IMR-90 (cell line): ENCODE data around the gene ZDHHC16. TPM values are rescaled to one million over a fixed set of nuclear protein-coding genes. Genes with fewer than 3 reads are reported as not detected.

Experiments used
- ATAC-seq: fragments of 200-7000 bp; cut with Tn5 transposase; 2 replicates; pipeline ENCODE4 v1.9.1; 2020; ENCODE audit warnings: low read depth, mild to moderate bottlenecking, moderate library complexity
- BruUV-seq: library from RNA; stranded (reverse); fragments of 400-500 nt; replicated peaks from 2 replicates; lab custom pipeline; 2021; lab: Mats Ljungman, UMichigan
- CTCF ChIA-PET: fragments of 300-600 bp; formaldehyde crosslinking; extraction: SDS; loops from one replicate; lab custom pipeline; 2021; ENCODE audit warnings: antibody characterized with exemption; lab: Yijun Ruan, JAX
- POLR2A ChIA-PET: fragments of 300-600 bp; sonication (Branson Sonifier 250); formaldehyde crosslinking; loops from one replicate; lab custom pipeline; 2022; ENCODE audit warnings: antibody characterized with exemption; ENCODE audit not compliant: unreplicated experiment; lab: Charles Lee
- DNase-seq: peaks from one replicate; pipeline ENCODE4 v3.0.0; 2013
- H2AFZ ChIP-seq: replicated peaks from 2 replicates; pipeline ENCODE3; 2013; ENCODE audit warnings: low read length, mild to moderate bottlenecking; ENCODE audit not compliant: poor library complexity
- H2AK5ac ChIP-seq: 2 replicates; pipeline ENCODE4 v1.6.1; 2013; ENCODE audit warnings: low read depth, low read length, inconsistent platforms
- H2AK9ac ChIP-seq: replicated peaks from 2 replicates; pipeline ENCODE3; 2013; ENCODE audit warnings: mild to moderate bottlenecking, low read depth, low read length, moderate library complexity; ENCODE audit not compliant: poor library complexity
- H2BK120ac ChIP-seq: 2 replicates; pipeline ENCODE4 v1.6.1; 2013; ENCODE audit warnings: low read depth, low read length, inconsistent platforms
- H2BK15ac ChIP-seq: 3 replicates; pipeline ENCODE4 v1.6.1; 2013; ENCODE audit warnings: low read depth, low read length, inconsistent platforms
- H2BK20ac ChIP-seq: 2 replicates; pipeline ENCODE4 v1.6.1; 2013; ENCODE audit warnings: low read depth, mild to moderate bottlenecking, inconsistent platforms, low read length, moderate library complexity
- H2BK5ac ChIP-seq: 2 replicates; pipeline ENCODE4 v1.6.1; 2013; ENCODE audit warnings: mild to moderate bottlenecking, low read depth, low read length, inconsistent platforms; ENCODE audit not compliant: poor library complexity, severe bottlenecking
- H3K14ac ChIP-seq: replicated peaks from 2 replicates; pipeline ENCODE4 v1.6.1; 2013; ENCODE audit warnings: low read depth, low read length, inconsistent platforms
- H3K18ac ChIP-seq: 2 replicates; pipeline ENCODE4 v1.6.1; 2013; ENCODE audit warnings: low read depth, low read length, control low read depth
- H3K23ac ChIP-seq: 2 replicates; pipeline ENCODE4 v1.6.1; 2013; ENCODE audit warnings: low read depth, low read length, inconsistent platforms
- H3K27ac ChIP-seq: 2 replicates; pipeline ENCODE4 v1.5.1; 2013; ENCODE audit warnings: mild to moderate bottlenecking, control low read depth, low read length; ENCODE audit not compliant: insufficient read depth
- H3K27me3 ChIP-seq: 2 replicates; pipeline ENCODE4 v1.6.1; 2013; ENCODE audit warnings: low read length; ENCODE audit not compliant: control insufficient read depth, insufficient read depth
- H3K36me3 ChIP-seq: 2 replicates; pipeline ENCODE4 v1.6.1; 2013; ENCODE audit warnings: low read length, mixed read lengths; ENCODE audit not compliant: control insufficient read depth, insufficient read depth
- H3K4ac ChIP-seq: 2 replicates; pipeline ENCODE4 v1.6.1; 2013; ENCODE audit warnings: low read depth, low read length, inconsistent platforms
- H3K4me1 ChIP-seq: 2 replicates; pipeline ENCODE4 v1.6.1; 2013; ENCODE audit warnings: low read length, mixed read lengths; ENCODE audit not compliant: control insufficient read depth, insufficient read depth
- H3K4me2 ChIP-seq: 2 replicates; pipeline ENCODE4 v1.6.1; 2013; ENCODE audit warnings: low read depth, mild to moderate bottlenecking, control low read depth, low read length, moderate library complexity
- H3K4me3 ChIP-seq: 2 replicates; pipeline ENCODE4 v1.5.1; 2013; ENCODE audit warnings: low read depth, mild to moderate bottlenecking, control low read depth, low read length, moderate library complexity; ENCODE audit not compliant: insufficient read depth
- H3K56ac ChIP-seq: 2 replicates; pipeline ENCODE4 v1.6.1; 2013; ENCODE audit warnings: low read length, inconsistent platforms; ENCODE audit not compliant: insufficient read depth; ENCODE audit errors: extremely low read depth
- H3K79me1 ChIP-seq, 2 experiments: 2 replicates each; pipeline ENCODE4 v1.6.1; 2013; ENCODE audit warnings: low read length in 2 of 2, inconsistent platforms in 1 of 2, low read depth in 1 of 2
- H3K9ac ChIP-seq: 2 replicates; pipeline ENCODE4 v1.6.1; 2013; ENCODE audit warnings: low read depth, low read length, control low read depth
- H3K9me1 ChIP-seq: 2 replicates; pipeline ENCODE4 v1.6.1; 2013; ENCODE audit warnings: low read length, inconsistent platforms; ENCODE audit not compliant: insufficient read depth
- H3K9me3 ChIP-seq: 2 replicates; pipeline ENCODE4 v1.6.1; 2013; ENCODE audit warnings: low read length; ENCODE audit not compliant: control insufficient read depth, insufficient read depth
- H4K20me1 ChIP-seq: 2 replicates; pipeline ENCODE4 v1.6.1; 2013; ENCODE audit warnings: low read length, inconsistent platforms; ENCODE audit not compliant: insufficient read depth
- H4K5ac ChIP-seq: 2 replicates; pipeline ENCODE4 v1.6.1; 2013; ENCODE audit warnings: mild to moderate bottlenecking, low read depth, low read length, control low read depth
- H4K8ac ChIP-seq, 2 experiments: 2 replicates each; pipeline ENCODE4 v1.6.1; 2013; ENCODE audit warnings: low read depth in 2 of 2, low read length in 2 of 2, control low read depth in 1 of 2, inconsistent platforms in 1 of 2
- H4K91ac ChIP-seq: 2 replicates; pipeline ENCODE4 v1.6.1; 2013; ENCODE audit warnings: low read depth, low read length, inconsistent platforms; ENCODE audit not compliant: insufficient read depth
- CEBPB ChIP-seq: IDR thresholded peaks from 2 replicates; pipeline ENCODE4 v1.6.1; 2012; ENCODE audit warnings: low read depth, low read length, improper control_type of control experiment
- CTCF ChIP-seq: conservative IDR thresholded peaks from 2 replicates; pipeline ENCODE4 v1.5.1; 2012; ENCODE audit warnings: mild to moderate bottlenecking, low read depth, low read length, improper control_type of control experiment
- ELK1 ChIP-seq: fragments of 150-350 bp; IDR thresholded peaks from 2 replicates; pipeline ENCODE4 v1.6.1; 2016; ENCODE audit warnings: low read depth, mild to moderate bottlenecking, low read length, moderate library complexity, borderline replicate concordance
- FOS ChIP-seq: fragments of 150-350 bp; IDR thresholded peaks from 2 replicates; pipeline ENCODE4 v1.6.1; 2016; ENCODE audit warnings: low read depth, low read length
- RAD21 ChIP-seq: IDR thresholded peaks from 2 replicates; pipeline ENCODE4 v1.6.1; 2012; ENCODE audit warnings: low read length, improper control_type of control experiment
- RCOR1 ChIP-seq: IDR thresholded peaks from 2 replicates; pipeline ENCODE4 v1.6.1; 2012; ENCODE audit warnings: mild to moderate bottlenecking, low read length, improper control_type of control experiment; ENCODE audit not compliant: insufficient replicate concordance
- SMC3 ChIP-seq: fragments of 150-350 bp; IDR thresholded peaks from 2 replicates; pipeline ENCODE4 v1.6.1; 2016; ENCODE audit warnings: low read depth, mild to moderate bottlenecking, antibody characterized with exemption, low read length, moderate library complexity
- WGBS, 2 experiments: methylation state at CpG; one replicate each; pipeline versions ENCODE4 v1.1.5 to v1.1.7; 2013; ENCODE audit warnings: missing lambda C conversion rate in 2 of 2; ENCODE audit not compliant: insufficient read length in 1 of 2; ENCODE audit errors: extremely low coverage in 2 of 2; 5-methylcytosine and 5-hydroxymethylcytosine counted together
- dilution Hi-C: fragments of 300-500 bp; cut with HindIII; formaldehyde crosslinking; loops from one replicate; pipeline ENCODE4 v1.14.3; 2018; ENCODE audit warnings: low sequenced_read_pairs; ENCODE audit not compliant: unreplicated experiment
- in situ Hi-C: fragments of 300-500 bp; cut with MboI; formaldehyde crosslinking; loops from 3 replicates; pipeline ENCODE4 v1.14.3; 2019; ENCODE audit warnings: low sequenced_read_pairs, inconsistent platforms, mixed read lengths
- intact Hi-C: fragments of 100-400 bp; cut with micrococcal nuclease; formaldehyde crosslinking; loops from 2 replicates; pipeline ENCODE4 v1.10.0; 2022
- polyA plus RNA-seq, 3 experiments: library from polyadenylated mRNA; depleted of rRNA; stranded (reverse); fragments of >200 nt; gene quantifications; 2 replicates each; pipeline ENCODE4 v1.2.3, GENCODE V29; 2012; ENCODE audit warnings: low replicate concordance in 1 of 3
- total RNA-seq: library from RNA; depleted of rRNA; stranded (reverse); fragments of >200 nt; gene quantifications from 2 replicates; pipeline ENCODE4 v1.2.3, GENCODE V29; 2012

ZDHHC16 gene
- total and polyA plus RNA-seq, 2 of the 4 experiments (the other 2 are of a cell fraction): 54.7 to 64.0 TPM

- CTCF ChIA-PET: no interaction called here
- intact Hi-C loops: loop anchor here (1.0 to 5.0 kb wide), 5 partner anchors 20 to 324 kb away; partner anchors contain the start of genes EXOSC1 and ZDHHC16
- POLR2A ChIA-PET: no interaction called here
Observed at GRCh38 chr10:97407211-97407951, 38.6 kb upstream of the ZDHHC16 start.

More at GRCh38 chr10:97407211-97407951, 38.6 kb upstream of the ZDHHC16 start:
- Histone ChIP-seq H3K27ac (no peak overlapping the region), H3K4me1 (no peaks in the 10 kb centered on the region), H3K18ac (no peak overlapping the region), H2BK15ac (no peak overlapping the region), H2AK5ac (no peak overlapping the region), H4K8ac (no peak overlapping the region), H2BK120ac (no peak overlapping the region), H4K91ac (no peak overlapping the region), H2BK5ac (no peak overlapping the region), H2AFZ (peak overlapping the region; percentile 89), H4K20me1 (no peaks in the 10 kb centered on the region), H3K23ac (no peak overlapping the region), H2BK20ac (no peak overlapping the region), H3K9ac (no peak overlapping the region), H3K79me1 (no peaks in the 10 kb centered on the region; a peak in 1 of 4 replicates), H3K14ac (no peak overlapping the region), H3K4me2 (no peak overlapping the region), H3K27me3 (no peaks in the 10 kb centered on the region), H3K9me3 (no peaks in the 10 kb centered on the region), H3K4me3 (no peak overlapping the region), H2AK9ac (peak overlapping the region; percentile 60), H3K9me1 (no peaks in the 10 kb centered on the region), H3K36me3 (no peaks in the 10 kb centered on the region), H3K56ac (no peak overlapping the region), H3K4ac (no peak overlapping the region), H4K5ac (no peak overlapping the region)
- ATAC-seq (peak; percentile 99), DNase-seq (peak; percentile 78)
- no TSS peak for BruUV-seq
- in situ Hi-C loops (no loop called here), dilution Hi-C loops (no loop called here)
- 3% methylated on average over 6 of the region's 10 CpGs; no CpG with 5 or more reads in 1 of the 2 experiments for WGBS, 2 experiments
- TF ChIP-seq SMC3 (peak; percentile 60), CEBPB (0 out of 2 replicates have a peak, but pooled peaks have one; percentile 1), RCOR1 (peak; percentile 61), RAD21 (peak; percentile 53), CTCF (peak; percentile 69), FOS (no peak), ELK1 (no peak)
